Muscle layer of colon (tissue), 2 donors: ENCODE measurements around the gene TLR1.

Source experiments
- H3K27ac ChIP-seq: one replicate; pipeline ENCODE4 v1.7.0; 2013; ENCODE audit warnings: low read depth, mild to moderate bottlenecking, low read length, moderate library complexity
- H3K27me3 ChIP-seq, 2 donors: one replicate each; pipeline ENCODE4 v1.7.0; 2013; ENCODE audit warnings: low read length in 2 of 2, mild to moderate bottlenecking in 2 of 2; ENCODE audit not compliant: insufficient read depth in 2 of 2, control insufficient read depth in 1 of 2
- H3K36me3 ChIP-seq: one replicate; pipeline ENCODE4 v1.7.0; 2013; ENCODE audit warnings: mild to moderate bottlenecking, low read length; ENCODE audit not compliant: insufficient read depth
- H3K4me1 ChIP-seq: one replicate; pipeline ENCODE4 v1.7.0; 2013; ENCODE audit warnings: mild to moderate bottlenecking, low read length; ENCODE audit not compliant: insufficient read depth
- H3K4me3 ChIP-seq, 2 donors: one replicate each; pipeline ENCODE4 v1.7.0; 2013; ENCODE audit warnings: low read length in 2 of 2, low read depth in 1 of 2, mild to moderate bottlenecking in 1 of 2, moderate library complexity in 1 of 2
- H3K9ac ChIP-seq: one replicate; pipeline ENCODE4 v1.7.0; 2013; ENCODE audit warnings: low read length
- H3K9me3 ChIP-seq: one replicate; pipeline ENCODE4 v1.7.0; 2013; ENCODE audit warnings: mild to moderate bottlenecking, low read length
- donor health status: abdominal sarcoma.
- donor health status: Adenocarcinoma of cecum.

TLR1 gene

GRCh38 chr4:38751341-38752010 lies 53.1 kb downstream of the TLR1 start:
- Histone ChIP-seq H3K4me1 (peaks cover 13% of the 10 kb centered on the region), H3K27me3 (no peaks in the 10 kb centered on the region), H3K4me3 (no peak overlapping the region), H3K9ac (no peak overlapping the region), H3K27ac (no peak overlapping the region), H3K36me3 (no peaks in the 10 kb centered on the region), H3K9me3 (no peaks in the 10 kb centered on the region)

DNA sequence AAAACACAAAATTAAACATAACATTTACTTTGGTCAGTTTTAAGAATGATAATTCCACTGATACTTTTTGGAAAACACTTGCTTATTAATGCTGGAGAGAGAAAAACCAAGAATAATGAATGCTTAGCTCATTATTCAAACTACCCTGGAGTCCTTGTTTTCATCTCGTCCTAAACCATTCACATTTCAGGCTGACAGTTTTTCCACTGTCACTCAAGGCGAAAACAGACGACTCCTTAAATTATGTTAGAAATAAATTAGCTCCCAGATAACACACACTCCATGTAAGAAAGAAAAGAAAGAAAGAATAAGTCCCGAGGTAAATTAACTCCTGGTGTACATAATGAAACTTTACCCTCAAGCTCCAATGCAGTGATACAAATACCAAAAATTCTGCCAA lies 55.3 kb downstream of the TLR1 start:
- Histone ChIP-seq H3K9me3 (no peaks in the 10 kb centered on the region), H3K36me3 (no peaks in the 10 kb centered on the region), H3K9ac (no peak overlapping the region), H3K27me3 (no peaks in the 10 kb centered on the region), H3K4me1 (peaks cover 13% of the 10 kb centered on the region), H3K4me3 (no peak overlapping the region), H3K27ac (no peak overlapping the region)

GRCh38 chr4:38747629-38748028 lies 57.0 kb downstream of the TLR1 start:
- H3K4me1 ChIP-seq, result peaks cover 3% of the 10 kb centered on the region
- H3K36me3 ChIP-seq, result no peaks in the 10 kb centered on the region
- no peak overlapping the region for H3K27ac ChIP-seq

More at GRCh38 chr4:38747629-38748028, 57.0 kb downstream of the TLR1 start:
- no peak overlapping the region for H3K9ac ChIP-seq
- H3K9me3 ChIP-seq, result no peaks in the 10 kb centered on the region
- H3K27me3 ChIP-seq, result no peaks in the 10 kb centered on the region
- H3K4me3 ChIP-seq, result no peak overlapping the region
